Inflammatory macrophage treated with lipopolysaccharide for 4 hours (primary cell): ENCODE results near the gene KIF1A.

Experiments
- DNase-seq: peaks from one replicate; pipeline ENCODE4 v3.0.0-alpha.2; 2020

The KIF1A gene

GRCh38 chr2:240732184-240732583 lies 87.8 kb downstream of the KIF1A start:
- DNase-seq, result no peak

GRCh38 chr2:240731178-240731545 lies 88.9 kb downstream of the KIF1A start:
- DNase-seq, result no peak

GRCh38 chr2:240730501-240731177 lies 89.4 kb downstream of the KIF1A start:
- DNase-seq, result no peak

- DNase-seq, result no peak
Observed at GRCh38 chr2:240728827-240729226, 91.2 kb downstream of the KIF1A start.

DNA sequence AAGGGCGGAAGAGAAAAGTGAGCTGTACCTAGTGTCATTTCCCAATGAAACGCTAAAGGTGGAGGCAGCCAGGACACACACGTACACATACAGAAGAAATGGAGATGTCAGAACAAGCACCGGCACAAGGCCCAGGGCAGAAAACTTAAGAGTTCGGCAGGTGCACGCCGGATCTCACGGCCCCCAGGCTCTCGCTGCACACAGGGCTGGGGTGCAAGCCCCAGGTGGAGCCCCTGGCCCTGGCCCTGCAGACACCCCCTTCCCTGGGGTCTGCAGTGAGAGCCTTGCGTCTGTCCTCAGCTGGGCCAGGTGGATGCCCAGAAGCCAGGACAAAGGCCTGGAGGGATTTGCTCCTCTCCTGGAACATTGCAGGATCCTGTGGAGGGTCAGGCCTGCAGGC lies 91.7 kb downstream of the KIF1A start:
- no peak for DNase-seq

DNA sequence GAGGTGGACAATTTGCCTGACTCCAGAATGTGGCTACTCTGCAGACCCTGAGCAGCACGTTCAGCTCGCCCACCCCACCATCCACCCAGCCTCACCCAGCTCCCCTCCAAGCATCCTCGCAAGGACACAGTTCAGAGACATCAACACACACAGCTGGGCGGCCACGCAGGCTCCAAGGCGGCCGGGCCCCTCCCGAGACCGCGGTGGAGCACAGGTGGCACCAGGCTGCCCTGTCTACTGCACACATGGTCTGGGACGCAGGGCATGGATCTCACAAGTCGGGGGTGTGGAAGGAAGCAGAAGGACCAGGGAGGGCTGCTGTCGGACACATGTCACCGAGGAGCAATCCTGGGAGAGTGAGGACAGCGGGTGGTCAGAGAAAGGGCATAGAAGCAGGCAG lies 92.1 kb downstream of the KIF1A start:
- no peak for DNase-seq

GRCh38 chr2:240727439-240727838 lies 92.6 kb downstream of the KIF1A start:
- DNase-seq, result no peak

- DNase-seq, result no peak
Observed at GRCh38 chr2:240726876-240727275, 93.1 kb downstream of the KIF1A start.

DNA sequence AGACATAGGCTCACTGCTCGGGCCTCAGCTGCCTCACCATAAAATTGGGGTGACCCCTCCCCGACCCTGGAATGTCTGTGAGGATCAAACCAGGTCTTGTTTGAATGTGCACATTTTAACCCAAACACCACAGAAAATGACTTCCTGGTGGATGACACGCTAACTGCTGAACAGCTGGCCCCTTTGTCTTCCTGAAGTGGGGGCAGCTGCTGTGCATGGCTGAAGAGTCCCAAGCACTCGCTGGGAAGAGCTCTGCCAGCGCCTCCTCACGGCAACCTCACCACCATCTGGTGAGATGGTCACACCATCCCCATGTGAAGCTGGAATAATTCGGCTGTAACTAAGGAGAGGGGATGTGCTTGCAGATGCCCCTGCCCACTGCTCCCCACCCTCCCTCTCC lies 94.3 kb downstream of the KIF1A start:
- DNase-seq, result no peak

GRCh38 chr2:240725266-240725665 lies 94.8 kb downstream of the KIF1A start:
- no peak for DNase-seq

DNA sequence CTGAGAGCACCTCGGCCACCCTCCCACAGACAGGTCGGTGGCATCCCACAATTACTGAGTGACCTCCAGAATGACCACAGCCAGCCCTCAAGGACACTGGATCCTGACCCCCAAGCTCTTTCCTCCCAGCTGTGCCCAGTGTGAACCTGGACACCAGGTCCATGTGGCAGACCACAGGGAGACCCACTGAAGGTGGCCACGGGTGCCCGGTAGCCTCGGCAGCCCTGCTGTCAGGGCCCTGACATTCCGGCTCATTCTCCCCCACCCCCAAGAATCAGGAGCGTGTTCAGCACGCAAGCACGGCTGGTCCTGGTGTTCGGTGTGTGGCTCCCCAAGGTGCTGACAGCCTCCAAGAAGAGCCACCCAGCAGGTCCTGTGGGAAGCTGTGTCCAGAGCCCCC lies 95.6 kb downstream of the KIF1A start:
- no peak for DNase-seq

- no peak for DNase-seq
Observed at GRCh38 chr2:240723851-240724250, 96.2 kb downstream of the KIF1A start.

DNA sequence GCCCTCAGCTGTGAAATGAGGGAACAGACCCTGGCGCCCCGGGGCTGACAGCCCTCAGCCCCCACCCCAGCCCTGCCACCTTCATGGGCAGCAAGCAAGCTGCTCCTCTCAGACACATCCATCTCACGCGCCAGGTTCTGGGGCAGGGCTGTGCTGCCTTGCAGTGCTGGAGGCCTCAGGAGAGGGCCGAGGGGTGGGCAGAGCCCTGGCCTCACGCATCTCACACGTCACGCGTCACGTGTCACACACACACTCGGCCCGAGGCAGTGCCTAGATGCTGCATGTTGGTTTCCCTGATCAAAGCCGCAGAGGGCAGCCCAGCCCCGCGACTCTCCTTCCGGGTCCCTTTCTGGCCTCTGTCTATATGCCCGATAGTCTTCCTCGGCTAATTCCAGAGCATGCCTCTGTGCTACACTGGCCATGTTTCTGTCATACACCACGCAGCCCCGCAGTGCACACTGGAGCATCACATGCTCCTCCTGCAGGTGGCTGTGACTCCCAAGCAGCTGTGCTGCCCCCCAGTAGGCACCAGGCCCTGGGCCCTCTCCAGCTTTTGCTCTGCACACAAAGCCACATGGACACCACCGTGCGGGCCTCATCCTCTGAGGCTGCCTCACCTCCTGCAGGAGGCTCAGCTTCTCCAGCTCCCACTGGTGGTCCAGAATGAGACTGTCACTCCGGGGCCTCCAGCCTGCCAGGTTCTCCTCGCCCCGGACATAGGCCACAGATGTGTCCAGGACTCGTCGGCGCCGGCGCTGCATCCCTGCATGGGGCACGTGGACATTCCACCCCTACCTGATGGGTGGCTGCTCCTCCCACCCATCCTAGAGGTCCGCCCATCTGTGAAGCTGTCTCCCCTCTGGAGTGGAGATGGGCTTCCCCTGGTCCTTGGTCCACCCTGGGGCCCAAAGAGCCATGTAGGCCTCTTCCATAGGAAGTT lies 97.0 kb downstream of the KIF1A start:
- no peak for DNase-seq

DNA sequence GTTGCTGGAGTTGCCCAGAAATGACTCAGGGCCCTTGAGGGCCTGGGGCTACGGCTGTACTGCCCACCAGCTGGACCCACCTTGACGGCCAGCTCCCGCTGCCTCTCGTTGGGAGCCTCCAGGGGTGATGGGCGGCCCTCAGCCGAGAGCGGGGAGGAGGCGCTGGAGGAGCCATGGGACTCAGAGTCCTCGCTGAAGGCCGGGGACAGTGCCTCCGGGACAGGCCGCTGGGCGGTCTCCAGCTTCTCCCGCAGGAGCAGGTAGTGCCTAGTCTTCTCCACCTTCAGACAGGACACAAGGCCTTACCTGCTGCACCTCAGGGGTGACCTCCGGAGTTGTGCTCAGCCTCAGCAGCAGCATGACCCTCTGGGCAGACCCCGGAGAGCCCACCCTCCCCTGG lies 97.6 kb downstream of the KIF1A start:
- no peak for DNase-seq

GRCh38 chr2:240721596-240722180 lies 98.3 kb downstream of the KIF1A start:
- DNase-seq, result no peak

GRCh38 chr2:240720686-240721595 lies 99.1 kb downstream of the KIF1A start:
- DNase-seq, result no peak

GRCh38 chr2:240719676-240720545 lies 100.1 kb downstream of the KIF1A start:
- no peak for DNase-seq

DNA sequence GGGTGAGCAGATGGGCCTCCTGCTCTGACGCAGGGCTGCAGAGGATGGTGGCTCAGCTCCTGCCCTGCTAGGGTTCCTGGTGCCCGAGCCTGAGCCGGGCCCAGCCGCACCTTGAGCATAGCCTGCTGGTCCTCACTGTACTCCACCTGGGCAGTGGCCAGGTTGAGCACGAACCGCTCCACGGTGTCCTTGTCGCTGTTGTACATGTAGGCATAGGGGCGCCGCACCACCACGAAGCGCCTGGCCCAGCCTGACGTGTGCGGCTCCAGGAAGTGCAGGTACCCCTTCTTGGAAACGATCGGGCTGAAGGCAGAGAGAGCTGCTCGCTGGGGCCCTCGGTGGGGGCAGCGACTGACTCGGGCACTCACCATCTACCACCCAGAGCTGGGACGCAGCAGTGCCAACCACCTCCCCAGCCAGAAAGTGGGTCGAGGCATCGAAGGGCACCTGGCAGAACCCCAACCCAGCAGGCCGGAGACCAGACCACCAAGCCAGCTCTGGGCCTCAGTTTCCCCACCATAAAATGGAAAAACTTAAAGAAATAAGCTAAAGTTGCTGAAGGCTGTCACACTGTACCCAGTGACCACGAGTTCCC lies 101.0 kb downstream of the KIF1A start:
- DNase-seq, result no peak

DNA sequence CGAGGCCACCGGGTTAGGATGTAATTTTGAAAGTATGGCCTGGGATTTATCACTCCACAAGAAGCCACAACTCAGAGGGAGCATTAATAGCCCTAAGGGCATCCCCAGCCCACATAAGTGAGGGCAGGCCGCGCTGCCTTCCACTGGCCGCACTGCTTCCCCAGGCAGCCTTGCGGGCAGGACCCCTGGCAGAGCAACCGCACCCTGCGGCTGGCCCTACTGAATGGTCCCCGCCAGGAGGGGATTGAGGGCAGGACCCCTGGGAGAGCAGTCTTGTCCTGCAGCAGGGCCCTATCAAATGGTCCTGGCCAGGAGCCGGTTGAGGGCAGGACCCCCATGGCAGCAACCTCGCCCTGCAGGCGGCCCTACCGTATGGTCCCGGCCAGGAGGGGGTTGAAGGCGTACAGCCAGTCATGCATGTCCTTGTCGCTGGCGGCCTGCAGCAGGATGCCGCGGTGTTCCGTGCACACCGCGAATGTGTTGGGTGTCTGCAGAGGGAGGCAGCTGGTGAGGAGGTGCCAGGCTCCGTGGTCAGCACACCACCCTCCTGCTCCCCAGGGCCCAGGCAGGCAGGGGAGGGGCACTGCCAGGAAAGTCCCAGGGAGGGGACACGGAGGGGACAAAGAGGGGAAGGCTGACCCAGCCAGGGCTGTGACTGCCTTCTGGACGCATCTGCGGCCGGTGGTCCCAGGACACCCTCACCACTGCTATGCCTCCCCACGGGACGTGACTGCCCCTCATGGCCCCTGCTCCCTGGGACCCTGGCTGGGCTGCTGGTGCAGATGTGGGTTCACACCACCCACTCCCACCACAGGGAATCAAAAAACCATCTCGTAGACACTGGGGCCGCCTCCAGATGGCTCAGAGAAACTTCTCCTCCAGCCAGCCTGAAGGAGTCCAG lies 102.1 kb downstream of the KIF1A start:
- no peak for DNase-seq

DNA sequence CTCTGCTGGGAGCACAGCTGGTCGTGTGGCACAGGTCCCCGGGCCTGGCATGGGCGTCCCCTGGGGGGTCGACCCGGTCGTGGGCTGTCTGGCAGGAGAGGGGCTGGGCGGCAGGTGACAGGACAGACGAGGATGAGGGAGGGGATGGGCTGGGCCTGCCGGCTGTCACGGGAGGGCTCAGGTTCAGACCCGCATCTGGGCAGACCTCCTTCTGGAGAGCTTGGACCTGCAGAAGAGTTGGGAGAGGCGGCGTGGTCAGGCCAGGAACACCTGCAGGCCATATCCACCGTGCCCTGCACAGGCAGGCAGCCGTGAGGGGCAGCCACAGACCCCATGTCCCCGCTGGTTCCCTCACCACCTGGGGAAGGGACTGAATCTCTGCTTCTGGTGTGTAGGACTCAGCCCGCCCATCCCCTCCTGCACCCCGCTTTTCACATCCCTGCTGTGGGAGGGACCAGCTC lies 102.8 kb downstream of the KIF1A start:
- no peak for DNase-seq
